Measurements from ENCODE around the gene CALHM4. TPM values are rescaled to one million over a fixed set of nuclear protein-coding genes. Genes with fewer than 3 reads are reported as not detected.

The CALHM4 gene
- total RNA-seq, 1 experiment from 2014 or later = not detected

DNA sequence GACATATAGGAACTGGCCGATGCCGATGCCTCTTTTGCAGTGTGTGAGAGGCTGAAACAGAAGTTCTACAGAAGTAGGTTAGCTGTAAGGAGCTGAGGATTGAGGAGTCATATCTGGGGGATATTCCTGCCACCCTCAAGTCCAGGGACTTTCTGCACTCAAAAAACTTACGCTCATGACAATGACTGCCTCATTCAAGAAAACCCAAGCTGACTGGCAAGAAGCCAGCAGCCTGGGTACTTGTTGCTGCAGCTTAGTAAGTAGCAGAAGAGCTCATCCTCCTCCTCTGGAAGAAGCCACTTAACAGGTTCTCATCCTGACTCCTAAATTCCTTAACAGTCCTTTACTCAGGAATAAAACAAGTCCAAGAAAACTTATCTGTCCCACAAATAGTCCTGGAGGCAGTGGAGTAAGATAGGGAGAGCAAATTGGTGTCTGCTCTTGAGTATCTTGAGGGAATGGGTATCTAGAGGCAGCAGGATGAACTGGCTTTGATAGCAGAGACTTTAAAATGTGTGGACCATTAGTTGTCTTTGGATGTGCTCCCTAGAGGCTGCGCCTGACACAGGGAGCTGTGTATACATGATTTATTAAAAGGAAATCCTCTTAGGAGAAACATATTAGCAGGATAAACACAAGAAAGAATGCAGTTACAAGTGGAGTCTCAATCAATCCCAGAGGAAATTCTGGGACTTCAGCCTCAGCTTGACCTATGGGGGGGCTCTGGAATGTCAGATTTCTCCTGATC, 34.8 kb upstream of the CALHM4 start:
- DNase-seq (ENCODE audit: low spot score) = peak; percentile 42
- POLR2A ChIA-PET (ENCODE audit: low non-redundant PET) = no interaction called here
- Histone ChIP-seq H3K27me3 (replicated peaks; ENCODE audit: insufficient read depth, low read depth, low read length, poor library complexity) (no peaks in the 10 kb centered on the region), H3K27ac (ENCODE audit: low read depth, low read length, poor library complexity, severe bottlenecking) (no peak overlapping the region), H3K4me1 (ENCODE audit: insufficient read depth, low read length, poor library complexity, severe bottlenecking) (peaks cover 8% of the 10 kb centered on the region), H3K4me3 (ENCODE audit: low read depth, low read length, poor library complexity, severe bottlenecking) (no peak overlapping the region), H3K36me3 (ENCODE audit: insufficient read depth, low read length, poor library complexity, severe bottlenecking) (no peaks in the 10 kb centered on the region), H3K9me3 (ENCODE audit: low read depth, low read length, poor library complexity, severe bottlenecking) (no peaks in the 10 kb centered on the region)
- no peak for TF ChIP-seq EZH2 (IDR thresholded peaks at IDR 0.05; ENCODE audit: borderline replicate concordance, low read depth, low read length, poor library complexity, severe bottlenecking)
- TF ChIP-seq, protein P1, sequence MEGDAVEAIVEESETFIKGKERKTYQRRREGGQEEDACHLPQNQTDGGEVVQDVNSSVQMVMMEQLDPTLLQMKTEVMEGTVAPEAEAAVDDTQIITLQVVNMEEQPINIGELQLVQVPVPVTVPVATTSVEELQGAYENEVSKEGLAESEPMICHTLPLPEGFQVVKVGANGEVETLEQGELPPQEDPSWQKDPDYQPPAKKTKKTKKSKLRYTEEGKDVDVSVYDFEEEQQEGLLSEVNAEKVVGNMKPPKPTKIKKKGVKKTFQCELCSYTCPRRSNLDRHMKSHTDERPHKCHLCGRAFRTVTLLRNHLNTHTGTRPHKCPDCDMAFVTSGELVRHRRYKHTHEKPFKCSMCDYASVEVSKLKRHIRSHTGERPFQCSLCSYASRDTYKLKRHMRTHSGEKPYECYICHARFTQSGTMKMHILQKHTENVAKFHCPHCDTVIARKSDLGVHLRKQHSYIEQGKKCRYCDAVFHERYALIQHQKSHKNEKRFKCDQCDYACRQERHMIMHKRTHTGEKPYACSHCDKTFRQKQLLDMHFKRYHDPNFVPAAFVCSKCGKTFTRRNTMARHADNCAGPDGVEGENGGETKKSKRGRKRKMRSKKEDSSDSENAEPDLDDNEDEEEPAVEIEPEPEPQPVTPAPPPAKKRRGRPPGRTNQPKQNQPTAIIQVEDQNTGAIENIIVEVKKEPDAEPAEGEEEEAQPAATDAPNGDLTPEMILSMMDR (conservative IDR thresholded peaks at IDR 0.05; ENCODE audit: low read depth, low read length) = no peak
- CTCF ChIA-PET = no interaction called here
- BruUV-seq (replicated peaks) = no TSS peak
- intact Hi-C loops (cut with micrococcal nuclease; ENCODE audit: unreplicated experiment) = no loop called here

GRCh38 chr6:116522896-116523295, 30.7 kb upstream of the CALHM4 start:
- H3K36me3 ChIP-seq (ENCODE audit: insufficient read depth, low read length, poor library complexity, severe bottlenecking) = no peaks in the 10 kb centered on the region
- no peak overlapping the region for H3K27ac ChIP-seq (ENCODE audit: low read depth, low read length, poor library complexity, severe bottlenecking)
- intact Hi-C loops (cut with micrococcal nuclease; ENCODE audit: unreplicated experiment) = no loop called here
- DNase-seq (ENCODE audit: low spot score) = no peak
- no TSS peak for BruUV-seq (replicated peaks)
- H3K9me3 ChIP-seq (ENCODE audit: low read depth, low read length, poor library complexity, severe bottlenecking) = no peaks in the 10 kb centered on the region
- no peak overlapping the region for H3K4me3 ChIP-seq (ENCODE audit: low read depth, low read length, poor library complexity, severe bottlenecking)
- H3K4me1 ChIP-seq (ENCODE audit: insufficient read depth, low read length, poor library complexity, severe bottlenecking) = peaks cover 15% of the 10 kb centered on the region
- H3K27me3 ChIP-seq (replicated peaks; ENCODE audit: insufficient read depth, low read depth, low read length, poor library complexity) = no peaks in the 10 kb centered on the region
- CTCF ChIA-PET = interaction anchor here (1.2 kb wide), 1 partner anchor 11 kb away, joined by 5 read pairs; the partner anchor contains the start of gene CALHM5
- TF ChIP-seq, protein P1 (conservative IDR thresholded peaks at IDR 0.05; ENCODE audit: low read depth, low read length) = no peak
- no peak for TF ChIP-seq EZH2 (IDR thresholded peaks at IDR 0.05; ENCODE audit: borderline replicate concordance, low read depth, low read length, poor library complexity, severe bottlenecking)
- POLR2A ChIA-PET (ENCODE audit: low non-redundant PET) = no interaction called here

GRCh38 chr6:116524236-116524635, 29.3 kb upstream of the CALHM4 start:
- H3K27me3 ChIP-seq (replicated peaks; ENCODE audit: insufficient read depth, low read depth, low read length, poor library complexity) = no peaks in the 10 kb centered on the region
- no peak for DNase-seq (ENCODE audit: low spot score)
- ChIA-PET CTCF (no interaction called here), POLR2A (ENCODE audit: low non-redundant PET) (no interaction called here)
- TF ChIP-seq, protein P1 (conservative IDR thresholded peaks at IDR 0.05; ENCODE audit: low read depth, low read length) = no peak
- TF ChIP-seq EZH2 (IDR thresholded peaks at IDR 0.05; ENCODE audit: borderline replicate concordance, low read depth, low read length, poor library complexity, severe bottlenecking) = no peak
- H3K4me1 ChIP-seq (ENCODE audit: insufficient read depth, low read length, poor library complexity, severe bottlenecking) = peaks cover 10% of the 10 kb centered on the region
- H3K36me3 ChIP-seq (ENCODE audit: insufficient read depth, low read length, poor library complexity, severe bottlenecking) = no peaks in the 10 kb centered on the region
- intact Hi-C loops (cut with micrococcal nuclease; ENCODE audit: unreplicated experiment) = no loop called here
- H3K27ac ChIP-seq (ENCODE audit: low read depth, low read length, poor library complexity, severe bottlenecking) = no peak overlapping the region
- no peaks in the 10 kb centered on the region for H3K9me3 ChIP-seq (ENCODE audit: low read depth, low read length, poor library complexity, severe bottlenecking)
- no peak overlapping the region for H3K4me3 ChIP-seq (ENCODE audit: low read depth, low read length, poor library complexity, severe bottlenecking)
- BruUV-seq (replicated peaks) = no TSS peak
